HG02759 (cell line): Measurements from ENCODE around the gene RBM20.
A peak's percentile ranks its signal among the peaks of the same experiment; 100 is the strongest.

Experiments
- ATAC-seq: cut with Tn5 transposase; IDR thresholded peaks from one replicate; pipeline ENCODE4 v1.9.1; 2021; ENCODE audit warnings: mild to moderate bottlenecking, moderate library complexity; ENCODE audit not compliant: unreplicated experiment

RBM20 gene

GRCh38 chr10:110730345-110731050, 86.4 kb downstream of the RBM20 start:
- ATAC-seq, result no peak

- ATAC-seq, result no peak
Observed at GRCh38 chr10:110733218-110733952, 89.2 kb downstream of the RBM20 start.

GRCh38 chr10:110735620-110736027, 91.5 kb downstream of the RBM20 start:
- ATAC-seq, result no peak

DNA sequence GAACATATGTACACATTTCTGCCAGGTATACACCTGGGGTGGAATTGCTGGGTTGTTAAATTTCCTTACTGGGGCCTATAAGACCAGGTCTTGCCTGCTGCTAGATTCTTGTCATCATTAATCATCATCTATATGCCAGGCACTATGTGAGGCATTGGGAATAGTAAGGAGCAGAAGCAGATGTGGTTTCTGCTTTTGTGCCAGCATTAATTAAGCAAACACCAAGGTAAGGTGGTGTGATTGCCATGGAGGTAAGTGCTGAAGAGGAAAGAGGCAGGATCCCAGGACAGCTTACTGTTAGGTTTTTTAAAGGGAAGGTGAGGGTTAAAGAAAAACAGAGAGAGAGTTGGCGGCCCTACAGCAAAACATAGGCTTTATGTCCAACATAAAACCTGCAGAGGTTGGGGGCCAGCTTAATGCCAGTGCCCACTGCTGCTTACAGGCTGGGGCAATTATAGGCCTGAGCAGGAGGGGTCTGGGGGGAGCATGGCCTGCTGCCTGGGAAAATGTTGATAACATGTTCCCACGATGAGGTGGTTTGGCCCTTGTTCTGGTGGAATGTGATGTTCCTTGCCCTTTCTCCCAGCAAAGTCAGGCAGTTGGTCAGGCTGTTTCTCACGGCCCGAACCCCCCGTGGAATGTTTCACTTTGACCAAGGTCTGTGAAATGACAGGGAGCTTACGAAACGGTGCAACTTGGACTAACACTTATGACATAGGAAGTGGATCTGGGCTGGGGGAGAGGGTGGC, 93.9 kb downstream of the RBM20 start:
- no peak for ATAC-seq

GRCh38 chr10:110739811-110740271, 95.7 kb downstream of the RBM20 start:
- no peak for ATAC-seq

GRCh38 chr10:110742801-110743200, 98.7 kb downstream of the RBM20 start:
- no peak for ATAC-seq

- no peak for ATAC-seq
Observed at GRCh38 chr10:110744782-110745181, 100.6 kb downstream of the RBM20 start.

DNA sequence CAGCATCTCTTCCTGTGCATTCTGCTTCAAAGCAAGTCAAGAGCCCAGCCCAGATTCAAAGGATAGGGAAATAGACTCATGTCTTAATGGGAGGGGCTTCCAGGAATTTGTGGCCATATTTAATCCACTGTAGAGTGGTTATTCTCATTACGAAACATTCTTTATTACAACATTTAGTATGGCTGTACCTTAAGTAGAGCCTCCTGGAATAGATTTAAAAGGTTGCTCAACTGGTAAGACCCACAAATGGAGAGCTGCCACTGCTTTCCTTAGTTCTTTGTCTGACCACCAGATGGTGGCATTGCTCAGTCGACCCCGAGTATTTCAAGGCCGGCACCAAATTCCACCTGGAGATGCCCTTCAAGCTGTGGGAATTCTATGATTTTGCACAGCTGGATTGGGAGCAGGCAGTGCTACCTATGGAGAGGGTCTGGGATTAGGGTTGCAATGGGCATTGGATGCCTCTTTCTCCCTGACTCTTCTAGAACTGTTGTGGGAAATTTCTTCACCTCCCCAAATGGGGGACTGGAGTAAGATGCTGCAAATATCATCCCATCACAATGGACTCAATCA, 102.2 kb downstream of the RBM20 start:
- ATAC-seq, result peak; percentile 57

DNA sequence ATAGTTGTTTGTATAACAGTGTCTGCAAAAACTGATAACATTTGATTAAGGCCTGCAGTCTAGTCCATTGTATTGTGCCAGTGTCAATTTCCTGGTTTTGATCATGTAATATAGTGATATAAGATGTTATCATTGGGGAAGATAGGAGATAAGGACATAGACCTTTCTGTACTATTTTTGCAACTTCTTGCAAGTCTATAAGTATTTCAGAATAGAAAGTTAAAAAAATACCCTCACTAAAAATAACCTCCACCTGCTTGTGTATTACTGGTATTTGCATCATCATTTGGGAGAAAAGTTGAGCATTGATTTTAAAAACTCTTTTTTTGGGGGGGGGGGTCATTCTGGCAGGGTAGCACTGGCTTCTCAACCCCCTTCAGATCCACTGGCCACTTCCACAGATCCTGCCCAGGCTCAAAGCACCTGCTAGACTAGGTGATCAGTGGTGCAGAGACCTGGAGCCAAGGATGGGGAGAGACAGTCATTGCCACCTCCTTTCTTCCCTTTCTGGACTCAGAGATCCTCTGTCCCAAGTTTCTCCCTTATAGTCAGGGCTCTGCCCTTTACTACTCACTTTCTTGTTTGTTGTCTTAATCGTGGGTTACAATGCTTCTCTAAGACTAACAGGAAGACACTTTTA, 103.0 kb downstream of the RBM20 start:
- ATAC-seq, result peak; percentile 20

DNA sequence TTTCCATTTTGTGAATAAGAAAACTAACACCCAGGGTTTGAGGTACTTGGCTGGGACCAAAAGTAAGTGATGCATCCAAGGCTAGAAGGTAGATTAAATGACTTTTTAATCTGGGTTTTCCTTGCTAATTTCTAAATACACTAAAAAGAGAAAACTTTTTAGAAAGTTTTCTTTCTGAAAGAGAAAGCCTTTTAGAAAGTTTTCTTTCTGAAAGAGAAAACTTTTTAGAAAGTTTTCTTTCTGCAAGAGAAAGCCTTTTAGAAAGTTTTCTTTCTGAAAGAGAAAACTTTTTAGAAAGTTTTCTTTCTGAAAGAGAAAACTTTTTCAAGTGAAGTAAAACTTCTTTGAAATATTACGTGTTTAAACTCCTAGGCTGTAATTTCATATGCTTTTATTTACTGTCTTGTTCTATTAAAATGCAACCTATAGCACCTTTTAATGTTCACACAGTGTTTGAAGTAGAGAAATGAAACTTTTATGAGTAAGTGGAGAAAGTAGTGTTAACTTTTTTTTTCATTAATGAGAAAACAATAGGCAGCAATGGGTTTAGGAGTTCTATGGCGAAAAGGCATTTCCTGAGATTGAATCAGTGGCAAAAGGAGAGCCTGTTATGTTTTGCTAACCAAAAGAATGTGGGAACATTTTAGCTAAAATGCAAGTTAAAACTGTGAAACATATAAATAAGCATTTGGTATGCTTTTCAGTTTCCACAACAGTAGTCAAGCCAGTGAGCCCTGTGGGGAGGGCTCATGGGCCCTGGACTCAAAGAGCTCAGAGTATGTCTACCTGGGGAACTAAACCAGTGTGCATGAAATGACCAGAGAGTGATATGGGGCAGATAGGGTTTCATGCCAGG, 103.7 kb downstream of the RBM20 start:
- peak; percentile 1 for ATAC-seq

- no peak for ATAC-seq
Observed at GRCh38 chr10:110748970-110749369, 104.8 kb downstream of the RBM20 start.

DNA sequence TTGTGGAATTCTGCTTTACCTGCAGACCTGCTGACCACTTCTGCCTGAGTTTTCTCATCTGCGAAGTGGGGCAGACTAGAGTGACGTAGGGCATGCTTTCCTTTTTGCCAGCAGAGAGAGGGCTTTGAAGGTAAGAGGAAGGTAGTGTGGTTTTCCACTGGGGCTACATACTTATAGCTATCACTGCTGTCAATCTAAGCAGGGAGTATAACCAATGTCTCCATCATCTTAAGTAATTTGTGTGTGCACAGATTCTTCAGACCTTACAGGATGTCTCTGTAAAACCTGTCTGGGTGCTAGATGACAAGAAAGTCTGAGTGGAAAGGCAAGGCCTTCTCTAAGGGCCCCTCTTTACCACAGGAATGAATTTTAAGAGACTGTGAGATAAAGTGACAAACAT, 106.8 kb downstream of the RBM20 start:
- ATAC-seq, result no peak

DNA sequence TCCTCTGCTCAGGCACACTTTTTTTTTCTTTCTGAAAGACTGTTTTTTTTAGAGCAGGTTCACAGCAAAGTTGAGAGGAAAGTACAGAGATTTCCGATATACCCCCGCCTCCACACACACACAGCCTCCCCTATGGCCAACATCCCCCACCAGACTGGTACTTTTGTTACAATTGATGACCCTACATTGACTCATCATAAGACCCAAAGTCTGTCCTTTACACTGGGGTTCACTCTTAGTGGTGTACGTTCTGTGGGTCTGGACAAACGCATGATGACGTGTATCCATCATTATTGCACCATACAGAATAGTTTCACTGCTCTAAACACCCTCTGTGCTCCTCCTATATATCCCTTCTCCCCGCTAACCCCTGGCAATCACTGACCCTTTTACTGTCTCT, 107.7 kb downstream of the RBM20 start:
- ATAC-seq, result no peak

DNA sequence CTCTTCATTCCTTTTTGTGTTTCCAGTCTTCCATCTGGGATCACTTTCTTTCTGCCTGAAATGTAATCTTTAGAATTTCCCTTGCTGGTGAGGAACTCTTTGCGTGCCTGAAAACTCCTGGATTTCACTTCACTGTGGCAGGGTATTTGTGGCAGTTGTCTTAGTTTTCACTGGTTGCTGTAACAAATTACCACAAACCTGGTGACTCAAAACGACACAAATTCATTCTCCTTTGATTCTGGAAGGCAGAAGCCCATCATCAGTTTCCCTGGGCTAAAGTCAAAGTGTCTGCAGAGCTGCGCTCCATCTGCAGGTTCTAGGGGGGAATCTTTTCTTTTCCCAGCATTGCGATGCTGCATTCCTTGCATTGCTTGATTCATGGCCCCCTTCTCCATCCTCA, 109.3 kb downstream of the RBM20 start:
- no peak for ATAC-seq

DNA sequence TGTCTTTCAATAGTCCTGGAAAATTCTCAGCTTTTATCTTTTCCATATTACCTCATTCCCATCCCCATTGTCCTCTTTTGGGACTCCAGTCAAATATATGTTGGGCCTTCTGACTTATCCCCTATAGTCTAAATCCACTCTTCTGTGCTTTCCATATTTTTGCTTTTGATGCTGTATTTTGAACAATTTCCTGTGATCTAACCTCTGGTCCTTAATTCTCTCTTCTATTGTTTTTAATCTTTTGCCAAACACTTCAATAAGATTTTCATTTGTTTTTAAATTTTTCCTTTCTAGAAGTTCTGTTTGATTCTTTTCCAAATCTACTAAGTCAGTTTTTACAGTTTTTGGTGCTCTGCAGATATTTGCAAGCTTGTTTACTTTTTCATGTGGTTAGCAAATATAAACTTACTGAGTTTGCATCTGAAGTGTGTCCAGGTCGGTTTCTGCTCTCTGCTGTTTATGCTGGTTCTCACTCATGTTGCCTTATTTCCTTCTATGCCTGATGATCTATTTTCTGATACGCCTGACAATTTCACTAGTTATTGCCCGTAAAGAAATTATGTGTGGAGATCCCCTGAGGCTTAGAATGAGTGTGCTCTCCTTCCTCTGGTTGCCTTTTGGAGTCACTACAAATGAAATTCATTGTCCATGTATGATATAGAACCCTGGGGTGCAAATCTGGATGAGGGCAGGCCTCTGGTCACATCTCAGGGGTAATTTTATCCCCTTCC, 110.4 kb downstream of the RBM20 start:
- no peak for ATAC-seq

DNA sequence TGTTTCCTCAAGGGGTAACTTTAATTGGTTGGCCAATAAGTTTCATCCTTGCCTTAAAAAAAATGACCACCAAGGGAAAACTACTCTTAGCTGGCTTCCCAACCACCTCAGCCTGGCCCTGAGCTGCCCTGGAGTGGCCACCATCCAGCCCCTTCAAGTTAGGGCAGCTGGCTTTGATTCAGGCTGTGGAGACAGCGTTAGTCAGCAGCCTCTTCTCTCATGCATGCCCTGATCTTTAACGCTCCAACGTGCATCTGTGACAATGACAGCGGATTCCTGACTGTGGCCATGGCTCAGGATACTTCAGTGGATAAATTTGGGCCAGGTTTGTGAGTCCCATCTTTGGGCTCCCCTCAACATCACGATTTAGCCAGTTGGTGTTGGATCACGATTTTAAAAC, 111.6 kb downstream of the RBM20 start:
- no peak for ATAC-seq

GRCh38 chr10:110756876-110757275, 112.7 kb downstream of the RBM20 start:
- no peak for ATAC-seq

GRCh38 chr10:110757586-110757985, 113.5 kb downstream of the RBM20 start:
- ATAC-seq, result no peak

- no peak for ATAC-seq
Observed at GRCh38 chr10:110758128-110758765, 114.1 kb downstream of the RBM20 start.
